ENCODE measurements around the gene SLC7A5. TPM values are rescaled to one million over a fixed set of nuclear protein-coding genes. Genes with fewer than 3 reads are reported as not detected.

SLC7A5 gene
- total and polyA plus RNA-seq, 2 of the 13 experiments (the other 11 are each of a cell fraction or from before 2014, with no cell fraction given) = 79.6 to 155 TPM

DNA sequence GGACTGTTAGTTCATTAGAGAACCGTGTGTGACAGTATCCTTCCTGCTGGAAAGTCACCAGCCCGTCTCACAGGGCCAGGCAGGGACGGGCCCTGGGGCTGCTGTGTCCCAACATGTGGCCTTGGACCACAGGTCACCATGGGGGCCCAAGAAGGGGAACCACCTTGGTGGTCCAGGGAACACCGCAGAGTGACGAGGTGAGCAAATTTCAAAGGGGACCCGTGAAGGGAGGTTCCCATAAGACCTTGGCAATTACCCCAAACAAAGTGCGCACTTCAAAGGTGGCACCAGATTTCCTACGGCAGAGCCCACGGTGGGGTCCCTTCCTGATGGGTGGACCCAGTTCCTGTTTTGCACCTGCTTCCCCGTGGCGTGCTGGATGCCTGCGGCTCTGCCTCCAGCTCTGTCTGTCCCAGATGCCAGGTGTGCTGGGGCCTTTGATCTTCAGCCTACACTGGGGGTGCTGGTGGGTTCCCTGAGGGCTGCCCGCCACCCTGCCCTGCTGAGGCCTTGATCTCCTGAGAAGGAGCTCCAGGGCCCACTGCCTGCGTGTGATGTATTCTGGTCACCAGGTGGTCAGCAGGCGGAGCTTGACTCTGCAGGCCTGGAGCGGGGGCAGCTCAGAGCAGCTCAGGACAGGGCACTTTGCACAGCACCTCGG is 27.0 kb downstream of the SLC7A5 start (continued):
- no peak for TF ChIP-seq CTCF (CRISPR knock-in tag; IDR thresholded peaks at IDR 0.05)
- no peak for TF ChIP-seq ZNF367 (CRISPR knock-in tag; IDR thresholded peaks at IDR 0.05; ENCODE audit: borderline replicate concordance)
- no peak for TF ChIP-seq ZNF530 (CRISPR knock-in tag; IDR thresholded peaks at IDR 0.05; ENCODE audit: low read depth)
- peak; percentile 55; the same call in 1 of the 2 replicates for TF ChIP-seq ARNTL (CRISPR knock-in tag; IDR thresholded peaks at IDR 0.05)
- TF ChIP-seq TCF7 (IDR thresholded peaks at IDR 0.05; ENCODE audit: low read depth) = peak; percentile 30; the same call in 1 of the 2 replicates
- peak; percentile 23; the same call in 1 of the 2 replicates for TF ChIP-seq ZNF546 (CRISPR knock-in tag; conservative IDR thresholded peaks at IDR 0.05)
- no peak for TF ChIP-seq NCOA5 (CRISPR knock-in tag; IDR thresholded peaks at IDR 0.05)
- no peak for TF ChIP-seq SCMH1 (CRISPR knock-in tag; IDR thresholded peaks at IDR 0.05; ENCODE audit: borderline replicate concordance)
- TF ChIP-seq ZNF12 (CRISPR knock-in tag; IDR thresholded peaks at IDR 0.05) = no peak
- TF ChIP-seq, protein P1, sequence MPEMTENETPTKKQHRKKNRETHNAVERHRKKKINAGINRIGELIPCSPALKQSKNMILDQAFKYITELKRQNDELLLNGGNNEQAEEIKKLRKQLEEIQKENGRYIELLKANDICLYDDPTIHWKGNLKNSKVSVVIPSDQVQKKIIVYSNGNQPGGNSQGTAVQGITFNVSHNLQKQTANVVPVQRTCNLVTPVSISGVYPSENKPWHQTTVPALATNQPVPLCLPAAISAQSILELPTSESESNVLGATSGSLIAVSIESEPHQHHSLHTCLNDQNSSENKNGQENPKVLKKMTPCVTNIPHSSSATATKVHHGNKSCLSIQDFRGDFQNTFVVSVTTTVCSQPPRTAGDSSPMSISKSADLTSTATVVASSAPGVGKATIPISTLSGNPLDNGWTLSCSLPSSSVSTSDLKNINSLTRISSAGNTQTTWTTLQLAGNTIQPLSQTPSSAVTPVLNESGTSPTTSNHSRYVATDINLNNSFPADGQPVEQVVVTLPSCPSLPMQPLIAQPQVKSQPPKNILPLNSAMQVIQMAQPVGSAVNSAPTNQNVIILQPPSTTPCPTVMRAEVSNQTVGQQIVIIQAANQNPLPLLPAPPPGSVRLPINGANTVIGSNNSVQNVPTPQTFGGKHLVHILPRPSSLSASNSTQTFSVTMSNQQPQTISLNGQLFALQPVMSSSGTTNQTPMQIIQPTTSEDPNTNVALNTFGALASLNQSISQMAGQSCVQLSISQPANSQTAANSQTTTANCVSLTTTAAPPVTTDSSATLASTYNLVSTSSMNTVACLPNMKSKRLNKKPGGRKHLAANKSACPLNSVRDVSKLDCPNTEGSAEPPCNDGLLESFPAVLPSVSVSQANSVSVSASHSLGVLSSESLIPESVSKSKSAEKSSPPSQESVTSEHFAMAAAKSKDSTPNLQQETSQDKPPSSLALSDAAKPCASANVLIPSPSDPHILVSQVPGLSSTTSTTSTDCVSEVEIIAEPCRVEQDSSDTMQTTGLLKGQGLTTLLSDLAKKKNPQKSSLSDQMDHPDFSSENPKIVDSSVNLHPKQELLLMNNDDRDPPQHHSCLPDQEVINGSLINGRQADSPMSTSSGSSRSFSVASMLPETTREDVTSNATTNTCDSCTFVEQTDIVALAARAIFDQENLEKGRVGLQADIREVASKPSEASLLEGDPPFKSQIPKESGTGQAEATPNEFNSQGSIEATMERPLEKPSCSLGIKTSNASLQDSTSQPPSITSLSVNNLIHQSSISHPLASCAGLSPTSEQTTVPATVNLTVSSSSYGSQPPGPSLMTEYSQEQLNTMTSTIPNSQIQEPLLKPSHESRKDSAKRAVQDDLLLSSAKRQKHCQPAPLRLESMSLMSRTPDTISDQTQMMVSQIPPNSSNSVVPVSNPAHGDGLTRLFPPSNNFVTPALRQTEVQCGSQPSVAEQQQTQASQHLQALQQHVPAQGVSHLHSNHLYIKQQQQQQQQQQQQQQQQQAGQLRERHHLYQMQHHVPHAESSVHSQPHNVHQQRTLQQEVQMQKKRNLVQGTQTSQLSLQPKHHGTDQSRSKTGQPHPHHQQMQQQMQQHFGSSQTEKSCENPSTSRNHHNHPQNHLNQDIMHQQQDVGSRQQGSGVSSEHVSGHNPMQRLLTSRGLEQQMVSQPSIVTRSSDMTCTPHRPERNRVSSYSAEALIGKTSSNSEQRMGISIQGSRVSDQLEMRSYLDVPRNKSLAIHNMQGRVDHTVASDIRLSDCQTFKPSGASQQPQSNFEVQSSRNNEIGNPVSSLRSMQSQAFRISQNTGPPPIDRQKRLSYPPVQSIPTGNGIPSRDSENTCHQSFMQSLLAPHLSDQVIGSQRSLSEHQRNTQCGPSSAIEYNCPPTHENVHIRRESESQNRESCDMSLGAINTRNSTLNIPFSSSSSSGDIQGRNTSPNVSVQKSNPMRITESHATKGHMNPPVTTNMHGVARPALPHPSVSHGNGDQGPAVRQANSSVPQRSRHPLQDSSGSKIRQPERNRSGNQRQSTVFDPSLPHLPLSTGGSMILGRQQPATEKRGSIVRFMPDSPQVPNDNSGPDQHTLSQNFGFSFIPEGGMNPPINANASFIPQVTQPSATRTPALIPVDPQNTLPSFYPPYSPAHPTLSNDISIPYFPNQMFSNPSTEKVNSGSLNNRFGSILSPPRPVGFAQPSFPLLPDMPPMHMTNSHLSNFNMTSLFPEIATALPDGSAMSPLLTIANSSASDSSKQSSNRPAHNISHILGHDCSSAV (CRISPR knock-in tag; IDR thresholded peaks at IDR 0.05; ENCODE audit: borderline replicate concordance) = no peak
- TF ChIP-seq ZNF446 (CRISPR knock-in tag; IDR thresholded peaks at IDR 0.05) = no peak
- TF ChIP-seq CHCHD3 (CRISPR knock-in tag; IDR thresholded peaks at IDR 0.05) = no peak
- TF ChIP-seq ZNF512B (CRISPR knock-in tag; IDR thresholded peaks at IDR 0.05; ENCODE audit: borderline replicate concordance) = no peak
- TF ChIP-seq ADNP (CRISPR knock-in tag; IDR thresholded peaks at IDR 0.05) = no peak
- no peak for TF ChIP-seq SMYD3 (CRISPR knock-in tag; IDR thresholded peaks at IDR 0.05)
- peak; percentile 77 for TF ChIP-seq NCOA2 (CRISPR knock-in tag; IDR thresholded peaks at IDR 0.05)
- TF ChIP-seq, protein P2, sequence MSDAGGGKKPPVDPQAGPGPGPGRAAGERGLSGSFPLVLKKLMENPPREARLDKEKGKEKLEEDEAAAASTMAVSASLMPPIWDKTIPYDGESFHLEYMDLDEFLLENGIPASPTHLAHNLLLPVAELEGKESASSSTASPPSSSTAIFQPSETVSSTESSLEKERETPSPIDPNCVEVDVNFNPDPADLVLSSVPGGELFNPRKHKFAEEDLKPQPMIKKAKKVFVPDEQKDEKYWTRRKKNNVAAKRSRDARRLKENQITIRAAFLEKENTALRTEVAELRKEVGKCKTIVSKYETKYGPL (CRISPR knock-in tag; IDR thresholded peaks at IDR 0.05) = no peak
